GM10266 (cell line): ENCODE data around the gene SDR39U1.
A peak's percentile ranks its signal among the peaks of the same experiment; 100 is the strongest.
"Not testable (repeated sequence)": the region's sequence is repeated elsewhere in the genome, so short reads cannot be mapped to it uniquely, and the experiment has no call there.

Experiments used
- DNase-seq: peaks from one replicate; pipeline ENCODE4 v3.0.0; 2012; ENCODE audit errors: extremely low spot score
- TF ChIP-seq, protein P1 (sequence below): IDR thresholded peaks from 2 replicates; pipeline ENCODE4 v1.5.1; 2012; ENCODE audit warnings: mild to moderate bottlenecking, low read depth; ENCODE audit not compliant: control insufficient read depth, insufficient read depth; ENCODE audit errors: missing control alignments

SDR39U1 gene

DNA sequence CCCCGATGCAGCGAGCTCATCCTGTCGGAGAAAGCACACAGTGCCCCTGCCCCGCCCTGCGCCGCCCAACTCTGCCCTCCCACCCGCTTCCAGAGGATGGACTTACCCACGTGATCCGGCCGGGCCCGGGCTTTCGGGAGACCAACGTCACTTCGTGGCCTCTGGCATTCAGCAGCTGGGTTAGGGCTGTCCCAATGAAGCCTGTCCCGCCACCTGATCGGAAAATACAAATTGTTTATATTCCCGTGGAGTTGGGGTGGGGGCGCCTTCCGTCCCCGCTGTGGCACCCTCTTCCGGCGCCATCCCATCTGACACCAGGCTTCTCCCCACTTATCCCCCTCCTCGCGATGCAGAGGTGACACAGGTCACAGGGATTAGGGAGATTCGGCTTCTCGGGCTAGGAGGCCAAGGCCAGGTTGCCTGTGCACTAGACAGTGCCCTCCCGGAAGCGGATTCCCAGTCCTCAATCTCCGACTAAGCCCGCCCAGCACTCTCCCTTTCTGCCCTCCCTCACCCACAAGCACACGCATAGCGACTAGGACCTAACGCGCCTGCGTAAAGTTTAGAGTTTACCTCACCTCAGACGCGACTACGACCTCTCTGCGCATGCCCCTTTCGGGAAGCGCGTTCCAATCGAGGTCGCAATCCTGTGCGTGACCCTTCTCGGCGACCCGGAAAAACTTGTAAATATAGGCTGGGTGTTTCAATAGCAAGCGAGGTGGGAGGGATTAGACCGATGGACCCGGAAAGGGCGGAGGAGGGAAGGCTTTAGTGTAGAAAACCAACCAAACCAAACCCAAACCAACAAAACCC, at the start of gene SDR39U1:
SDR39U1 (minus strand) TSS at position 537 of the 813 bp plus-strand sequence; CDS start at position 530, 7 bp downstream.
- TF ChIP-seq, protein P1, sequence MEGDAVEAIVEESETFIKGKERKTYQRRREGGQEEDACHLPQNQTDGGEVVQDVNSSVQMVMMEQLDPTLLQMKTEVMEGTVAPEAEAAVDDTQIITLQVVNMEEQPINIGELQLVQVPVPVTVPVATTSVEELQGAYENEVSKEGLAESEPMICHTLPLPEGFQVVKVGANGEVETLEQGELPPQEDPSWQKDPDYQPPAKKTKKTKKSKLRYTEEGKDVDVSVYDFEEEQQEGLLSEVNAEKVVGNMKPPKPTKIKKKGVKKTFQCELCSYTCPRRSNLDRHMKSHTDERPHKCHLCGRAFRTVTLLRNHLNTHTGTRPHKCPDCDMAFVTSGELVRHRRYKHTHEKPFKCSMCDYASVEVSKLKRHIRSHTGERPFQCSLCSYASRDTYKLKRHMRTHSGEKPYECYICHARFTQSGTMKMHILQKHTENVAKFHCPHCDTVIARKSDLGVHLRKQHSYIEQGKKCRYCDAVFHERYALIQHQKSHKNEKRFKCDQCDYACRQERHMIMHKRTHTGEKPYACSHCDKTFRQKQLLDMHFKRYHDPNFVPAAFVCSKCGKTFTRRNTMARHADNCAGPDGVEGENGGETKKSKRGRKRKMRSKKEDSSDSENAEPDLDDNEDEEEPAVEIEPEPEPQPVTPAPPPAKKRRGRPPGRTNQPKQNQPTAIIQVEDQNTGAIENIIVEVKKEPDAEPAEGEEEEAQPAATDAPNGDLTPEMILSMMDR, result no peak
- DNase-seq, result peak; percentile 92

DNA sequence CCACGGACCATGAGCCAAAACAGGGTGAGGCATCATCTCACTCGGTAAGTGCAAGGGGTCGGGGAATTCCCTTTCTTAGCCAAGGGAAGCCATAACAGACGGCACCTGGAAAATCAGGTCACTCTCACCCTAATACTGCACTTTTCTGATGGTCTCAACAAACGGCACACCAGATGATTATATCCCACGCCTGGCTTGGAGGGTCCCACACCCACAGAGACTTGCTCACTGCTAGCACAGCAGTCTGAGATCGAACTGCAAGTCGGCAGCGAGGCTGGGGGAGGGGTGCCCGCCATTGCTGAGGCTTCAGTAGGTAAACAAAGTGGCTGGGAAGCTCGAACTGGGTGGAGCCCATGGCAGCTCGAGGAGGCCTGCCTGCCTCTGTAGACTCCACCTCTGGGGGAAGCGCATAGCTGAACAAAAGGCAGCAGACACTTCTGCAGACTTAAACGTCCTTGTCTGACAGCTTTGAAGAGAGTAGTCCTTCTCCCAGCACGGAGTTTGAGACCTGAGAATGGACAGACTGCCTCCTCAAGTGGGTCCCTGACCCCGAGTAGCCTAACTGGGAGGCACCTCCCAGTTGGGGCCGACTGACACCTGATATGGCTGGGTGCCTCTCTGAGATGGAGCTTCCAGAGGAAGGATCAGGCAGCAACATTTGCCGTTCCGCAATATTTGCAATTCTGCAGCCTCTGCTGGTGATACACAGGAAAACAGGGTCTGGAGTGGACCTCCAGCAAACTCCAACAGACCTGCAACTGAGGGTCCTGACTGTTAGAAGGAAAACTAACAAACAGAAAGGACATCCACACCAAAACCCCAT, 49.2 kb upstream of the SDR39U1 start:
- not testable (repeated sequence) for DNase-seq

- no peak for DNase-seq
Observed at GRCh38 chr14:24483604-24484252, 41.2 kb upstream of the SDR39U1 start.

GRCh38 chr14:24482699-24483303, 40.2 kb upstream of the SDR39U1 start:
- not testable (repeated sequence) for DNase-seq

More at GRCh38 chr14:24483604-24484252, 41.2 kb upstream of the SDR39U1 start:
- TF ChIP-seq, protein P1, result no peak

DNA sequence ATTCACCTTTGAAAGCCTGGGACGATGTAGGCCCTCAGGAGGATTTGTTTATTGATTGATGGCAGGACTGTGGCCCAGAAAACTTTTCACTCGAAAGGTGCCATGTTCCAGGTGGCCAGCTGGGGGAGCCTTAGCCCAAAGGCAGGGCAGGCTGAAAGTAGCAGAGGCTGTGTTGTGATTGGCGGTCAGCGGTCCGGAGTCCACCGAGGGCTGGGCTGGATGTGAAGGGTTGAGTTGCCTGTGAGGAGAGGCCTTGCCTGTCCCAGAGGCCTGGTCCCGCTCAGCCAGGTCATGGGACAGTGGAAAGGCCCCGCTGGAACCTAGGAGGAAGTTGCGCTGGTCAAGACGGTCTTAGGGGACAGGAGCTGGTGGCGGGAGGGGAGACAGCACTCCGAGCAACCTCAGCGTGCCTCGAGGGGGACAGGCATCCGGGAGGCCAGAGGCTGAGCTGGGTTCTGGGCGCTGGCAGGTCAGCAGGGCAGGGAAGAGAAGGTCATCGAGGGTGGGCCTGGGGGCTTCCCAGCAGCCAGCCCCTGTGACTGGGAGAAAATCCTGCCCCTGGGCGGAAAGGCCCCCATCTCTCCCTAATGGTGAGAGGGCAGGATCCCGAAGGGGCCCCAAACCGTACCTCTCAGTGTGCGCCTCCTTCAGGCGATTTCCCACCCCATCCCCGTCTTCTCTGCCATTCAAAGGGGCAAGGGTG, 39.2 kb upstream of the SDR39U1 start:
- peak; percentile 84 for DNase-seq
- TF ChIP-seq, protein P1, result peak; percentile 84

- not testable (repeated sequence) for DNase-seq
Observed at GRCh38 chr14:24479999-24480398, 37.4 kb upstream of the SDR39U1 start.

DNA sequence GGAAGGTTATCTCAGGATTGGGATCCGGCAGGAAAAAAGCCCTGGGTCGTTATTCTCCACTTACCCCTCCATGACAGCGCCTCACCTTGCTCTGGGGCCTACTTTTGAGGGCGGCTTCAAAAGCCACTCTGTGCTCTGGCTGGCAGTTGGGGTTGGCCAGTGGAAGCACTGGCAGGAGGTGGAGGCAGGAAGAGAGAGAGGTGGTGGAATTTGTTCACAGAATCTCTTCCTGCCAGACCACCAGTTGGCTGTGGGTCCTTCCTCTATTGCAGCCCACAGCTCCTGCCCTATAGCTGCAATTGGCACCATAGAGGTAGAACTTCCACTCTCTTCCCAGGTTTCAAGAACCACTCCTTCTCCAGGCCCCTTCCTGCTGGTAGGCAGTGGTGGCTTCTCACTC, 32.7 kb upstream of the SDR39U1 start:
- DNase-seq, result no peak
- TF ChIP-seq, protein P1, result no peak

- no peak for DNase-seq
- TF ChIP-seq, protein P1, result no peak
Observed at GRCh38 chr14:24473211-24473610, 30.6 kb upstream of the SDR39U1 start.

- not testable (repeated sequence) for DNase-seq
Observed at GRCh38 chr14:24470450-24470849, 27.9 kb upstream of the SDR39U1 start.
